ENCODE data around the gene GLI2. TPM values are rescaled to one million over a fixed set of nuclear protein-coding genes. Genes with fewer than 3 reads are reported as not detected.

Gene GLI2
- total RNA-seq, 4 donors from 2014 or later, result 7.5 to 14.9 (median 8.7) TPM

GRCh38 chr2:120709608-120710041, 26.0 kb upstream of the GLI2 start:
- TF ChIP-seq POLR2A (IDR thresholded peaks at IDR 0.05), result no peak
- TF ChIP-seq EP300 (IDR thresholded peaks at IDR 0.05), result peak in 1 of 2 donors; percentile 52
- peak in 1 of 2 donors; percentile 54 for DNase-seq (ENCODE audit: low spot score in 2 of 2)
- Histone ChIP-seq H3K4me1 (no peaks in the 10 kb centered on the region), H3K27me3 (peaks cover 0 to 16% of the 10 kb centered on the region in 2 donors), H3K27ac (peak overlapping the region in 2 of 4 donors; percentile 20 to 51), H3K4me3 (no peak overlapping the region), H3K9me3 (no peaks in the 10 kb centered on the region), H3K36me3 (no peaks in the 10 kb centered on the region)
- 33 to 40% methylated on average over 5 of the region's 5 CpGs for WGBS, 2 donors

- TF ChIP-seq POLR2A (IDR thresholded peaks at IDR 0.05), result no peak
- peak in 1 of 2 donors; percentile 27 for TF ChIP-seq EP300 (IDR thresholded peaks at IDR 0.05)
- TF ChIP-seq CTCF (IDR thresholded peaks at IDR 0.05), result no peak
- WGBS, 2 donors, result 58 to 79% methylated on average over 16 of the region's 16 CpGs
- Histone ChIP-seq H3K36me3 (no peaks in the 10 kb centered on the region), H3K4me3 (no peak overlapping the region), H3K9me3 (no peaks in the 10 kb centered on the region), H3K4me1 (no peaks in the 10 kb centered on the region), H3K27ac (peak overlapping the region in 2 of 4 donors; percentile 20 to 51), H3K27me3 (peaks cover 0 to 16% of the 10 kb centered on the region in 2 donors)
- peak in 1 of 2 donors; percentile 23 for DNase-seq (ENCODE audit: low spot score in 2 of 2)
Observed at GRCh38 chr2:120710256-120710655, 25.4 kb upstream of the GLI2 start.

- TF ChIP-seq POLR2A (IDR thresholded peaks at IDR 0.05) (no peak), EP300 (IDR thresholded peaks at IDR 0.05) (no peak), CTCF (IDR thresholded peaks at IDR 0.05) (no peak)
- Histone ChIP-seq H3K27me3 (peaks cover 0 to 16% of the 10 kb centered on the region in 2 donors), H3K27ac (no peak overlapping the region), H3K4me1 (no peaks in the 10 kb centered on the region), H3K9me3 (no peaks in the 10 kb centered on the region), H3K4me3 (no peak overlapping the region), H3K36me3 (no peaks in the 10 kb centered on the region)
- no peak for DNase-seq (ENCODE audit: low spot score in 2 of 2)
- WGBS, 2 donors, result 79 to 84% methylated on average over 5 of the region's 5 CpGs
Observed at GRCh38 chr2:120711694-120712093, 24.0 kb upstream of the GLI2 start.

GRCh38 chr2:120712180-120712681, 23.4 kb upstream of the GLI2 start:
- no peaks in the 10 kb centered on the region for H3K36me3 ChIP-seq
- H3K27ac ChIP-seq, result no peak overlapping the region
- H3K4me3 ChIP-seq, result no peak overlapping the region
- DNase-seq (ENCODE audit: low spot score in 2 of 2), result no peak
- WGBS, 2 donors, result 36 to 37% methylated on average over 7 of the region's 7 CpGs
- H3K9me3 ChIP-seq, result no peaks in the 10 kb centered on the region
- peaks cover 0 to 16% of the 10 kb centered on the region in 2 donors for H3K27me3 ChIP-seq
- no peak for TF ChIP-seq POLR2A (IDR thresholded peaks at IDR 0.05)
- TF ChIP-seq CTCF (IDR thresholded peaks at IDR 0.05), result no peak
- TF ChIP-seq EP300 (IDR thresholded peaks at IDR 0.05), result no peak
- no peaks in the 10 kb centered on the region for H3K4me1 ChIP-seq

- DNase-seq (ENCODE audit: low spot score in 2 of 2), result no peak
- H3K4me1 ChIP-seq, result no peaks in the 10 kb centered on the region
- H3K27ac ChIP-seq, result no peak overlapping the region
- H3K4me3 ChIP-seq, result no peak overlapping the region
- peaks cover 0 to 9% of the 10 kb centered on the region in 2 donors for H3K27me3 ChIP-seq
- no peaks in the 10 kb centered on the region for H3K9me3 ChIP-seq
- 57 to 73% methylated on average over 8 of the region's 8 CpGs for WGBS, 2 donors
- TF ChIP-seq EP300 (IDR thresholded peaks at IDR 0.05) (no peak), CTCF (IDR thresholded peaks at IDR 0.05) (no peak), POLR2A (IDR thresholded peaks at IDR 0.05) (no peak)
- H3K36me3 ChIP-seq, result no peaks in the 10 kb centered on the region
Observed at GRCh38 chr2:120715353-120715752, 20.3 kb upstream of the GLI2 start.
